Measurements from ENCODE around the gene FAM117A. TPM values are rescaled to one million over a fixed set of nuclear protein-coding genes. Genes with fewer than 3 reads are reported as not detected.

Gene FAM117A
- total RNA-seq, 1 donor from 2014 or later: 16.5 TPM

GRCh38 chr17:49793309-49793708 is 29.4 kb upstream of the FAM117A start:
- TF ChIP-seq, protein P1, sequence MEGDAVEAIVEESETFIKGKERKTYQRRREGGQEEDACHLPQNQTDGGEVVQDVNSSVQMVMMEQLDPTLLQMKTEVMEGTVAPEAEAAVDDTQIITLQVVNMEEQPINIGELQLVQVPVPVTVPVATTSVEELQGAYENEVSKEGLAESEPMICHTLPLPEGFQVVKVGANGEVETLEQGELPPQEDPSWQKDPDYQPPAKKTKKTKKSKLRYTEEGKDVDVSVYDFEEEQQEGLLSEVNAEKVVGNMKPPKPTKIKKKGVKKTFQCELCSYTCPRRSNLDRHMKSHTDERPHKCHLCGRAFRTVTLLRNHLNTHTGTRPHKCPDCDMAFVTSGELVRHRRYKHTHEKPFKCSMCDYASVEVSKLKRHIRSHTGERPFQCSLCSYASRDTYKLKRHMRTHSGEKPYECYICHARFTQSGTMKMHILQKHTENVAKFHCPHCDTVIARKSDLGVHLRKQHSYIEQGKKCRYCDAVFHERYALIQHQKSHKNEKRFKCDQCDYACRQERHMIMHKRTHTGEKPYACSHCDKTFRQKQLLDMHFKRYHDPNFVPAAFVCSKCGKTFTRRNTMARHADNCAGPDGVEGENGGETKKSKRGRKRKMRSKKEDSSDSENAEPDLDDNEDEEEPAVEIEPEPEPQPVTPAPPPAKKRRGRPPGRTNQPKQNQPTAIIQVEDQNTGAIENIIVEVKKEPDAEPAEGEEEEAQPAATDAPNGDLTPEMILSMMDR (IDR thresholded peaks at IDR 0.05; ENCODE audit: unreplicated experiment): no peak
- Mint-ChIP-seq H3K27ac (no peak overlapping the region), H3K36me3 (peaks cover 19% of the 10 kb centered on the region), H3K27me3 (ENCODE audit: low read depth) (no peaks in the 10 kb centered on the region), H3K4me1 (peaks cover 19% of the 10 kb centered on the region), H3K9me3 (no peaks in the 10 kb centered on the region), H3K4me3 (no peak overlapping the region)
- no peak for DNase-seq (ENCODE audit: low spot score in 2 of 2, unreplicated experiment in 2 of 2)

- Mint-ChIP-seq H3K27ac (peak overlapping the region; percentile 99), H3K27me3 (ENCODE audit: low read depth) (peaks cover 4% of the 10 kb centered on the region)
- no peak for DNase-seq (ENCODE audit: low spot score in 2 of 2, unreplicated experiment in 2 of 2)
These were observed 25.3 kb upstream of the FAM117A start for GRCh38 chr17:49789243-49789578.

GRCh38 chr17:49788478-49789242 is 24.7 kb upstream of the FAM117A start, which contains the start of gene KAT7:
TSS of gene KAT7 (plus strand) at chr17:49788681. CDS start at chr17:49788835, 154 bp downstream.
- peaks cover 9% of the 10 kb centered on the region for H3K36me3 Mint-ChIP-seq
- H3K9me3 Mint-ChIP-seq: no peaks in the 10 kb centered on the region
- H3K27ac Mint-ChIP-seq: peak within 1 kb of the TSS; percentile 99
- H3K27me3 Mint-ChIP-seq (ENCODE audit: low read depth): peaks cover 5% of the 10 kb centered on the region
- H3K4me1 Mint-ChIP-seq: peaks cover 32% of the 10 kb centered on the region
- H3K4me3 Mint-ChIP-seq: peak within 1 kb of the TSS; percentile 98
- peak; percentile 98 for DNase-seq (ENCODE audit: low spot score in 2 of 2, unreplicated experiment in 2 of 2)
- TF ChIP-seq, protein P1 (IDR thresholded peaks at IDR 0.05; ENCODE audit: unreplicated experiment): peak; percentile 9

More at GRCh38 chr17:49789243-49789578, 25.3 kb upstream of the FAM117A start:
- Mint-ChIP-seq H3K9me3 (no peaks in the 10 kb centered on the region), H3K36me3 (peaks cover 9% of the 10 kb centered on the region), H3K4me1 (peaks cover 32% of the 10 kb centered on the region), H3K4me3 (peak overlapping the region; percentile 98)
- TF ChIP-seq, protein P1 (IDR thresholded peaks at IDR 0.05; ENCODE audit: unreplicated experiment): no peak

DNA sequence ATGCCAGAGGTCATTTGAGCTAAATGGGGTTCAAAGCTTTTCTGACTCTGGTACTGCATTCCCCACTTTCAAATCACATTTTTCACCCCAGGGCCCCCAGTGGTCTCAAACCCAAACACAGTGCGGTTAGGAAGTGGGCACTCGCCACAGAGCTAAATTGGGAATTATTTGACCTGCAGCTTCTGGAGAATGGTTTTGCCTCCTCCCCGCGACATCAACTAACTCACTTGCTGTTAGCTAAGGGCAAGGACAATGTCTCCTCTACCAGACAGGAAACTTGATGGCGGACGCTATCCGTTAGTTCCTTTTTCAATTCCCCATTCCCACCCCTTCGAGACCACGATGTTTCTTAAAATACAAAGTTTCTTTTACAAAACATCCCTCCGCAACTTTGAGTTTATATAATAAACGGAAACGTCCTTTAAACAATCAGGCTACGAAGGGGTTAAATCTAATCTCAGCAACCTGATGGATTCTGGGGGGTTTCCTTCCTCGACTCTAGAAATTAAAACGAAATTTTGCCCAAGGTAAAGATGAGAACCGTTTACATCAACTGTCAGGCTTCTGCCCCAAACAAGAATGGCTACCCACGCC is 24.1 kb upstream of the FAM117A start:
- peak overlapping the region; percentile 98 for H3K4me3 Mint-ChIP-seq
- DNase-seq (ENCODE audit: low spot score in 2 of 2, unreplicated experiment in 2 of 2): no peak
- TF ChIP-seq, protein P1 (IDR thresholded peaks at IDR 0.05; ENCODE audit: unreplicated experiment): no peak
- peak overlapping the region; percentile 99 for H3K27ac Mint-ChIP-seq
- H3K9me3 Mint-ChIP-seq: no peaks in the 10 kb centered on the region
- peaks cover 5% of the 10 kb centered on the region for H3K27me3 Mint-ChIP-seq (ENCODE audit: low read depth)
- H3K4me1 Mint-ChIP-seq: peaks cover 32% of the 10 kb centered on the region
- H3K36me3 Mint-ChIP-seq: peaks cover 6% of the 10 kb centered on the region

- Mint-ChIP-seq H3K4me1 (peaks cover 18% of the 10 kb centered on the region), H3K27ac (no peak overlapping the region), H3K36me3 (no peaks in the 10 kb centered on the region)
These were observed 20.7 kb upstream of the FAM117A start for GRCh38 chr17:49784636-49785035.

More at GRCh38 chr17:49784636-49785035, 20.7 kb upstream of the FAM117A start:
- H3K9me3 Mint-ChIP-seq: no peaks in the 10 kb centered on the region
- DNase-seq (ENCODE audit: low spot score in 2 of 2, unreplicated experiment in 2 of 2): no peak
- H3K27me3 Mint-ChIP-seq (ENCODE audit: low read depth): peaks cover 6% of the 10 kb centered on the region
- TF ChIP-seq, protein P1 (IDR thresholded peaks at IDR 0.05; ENCODE audit: unreplicated experiment): no peak
- no peak overlapping the region for H3K4me3 Mint-ChIP-seq

All from mesothelial cell of epicardium (in vitro differentiated cells).